Body of pancreas (tissue), 4 donors: ENCODE results near the gene AKAP6.

Experiments used
- CTCF ChIP-seq, 7 experiments: fragments of 450-650 bp in 4 of 7; fragments of 200-600 bp in 3 of 7; sonication (generic) in 3 of 7; IDR thresholded peaks; one replicate each; pipeline ENCODE4 v1.5.1; 2016 to 2019; ENCODE audit warnings: antibody characterized with exemption in 7 of 7
- POLR2A ChIP-seq, 3 donors: fragments of 450-650 bp; IDR thresholded peaks; one replicate each; pipeline ENCODE4 v1.6.1; 2016; ENCODE audit warnings: antibody characterized with exemption in 3 of 3, mild to moderate bottlenecking in 2 of 3

- TF ChIP-seq POLR2A (IDR thresholded peaks at IDR 0.05) (no peak), CTCF (IDR thresholded peaks at IDR 0.05) (no peak)
These were observed 128.3 kb downstream of the AKAP6 start for GRCh38 chr14:32457213-32457920.
